GM21515 (cell line): ENCODE measurements around the gene GXYLT1.
"Not testable (repeated sequence)": the region's sequence is repeated elsewhere in the genome, so short reads cannot be mapped to it uniquely, and the experiment has no call there.

Experiments used
- ATAC-seq: cut with Tn5 transposase; IDR thresholded peaks from one replicate; pipeline ENCODE4 v1.9.1; 2021; ENCODE audit not compliant: unreplicated experiment

Gene GXYLT1, protein sequence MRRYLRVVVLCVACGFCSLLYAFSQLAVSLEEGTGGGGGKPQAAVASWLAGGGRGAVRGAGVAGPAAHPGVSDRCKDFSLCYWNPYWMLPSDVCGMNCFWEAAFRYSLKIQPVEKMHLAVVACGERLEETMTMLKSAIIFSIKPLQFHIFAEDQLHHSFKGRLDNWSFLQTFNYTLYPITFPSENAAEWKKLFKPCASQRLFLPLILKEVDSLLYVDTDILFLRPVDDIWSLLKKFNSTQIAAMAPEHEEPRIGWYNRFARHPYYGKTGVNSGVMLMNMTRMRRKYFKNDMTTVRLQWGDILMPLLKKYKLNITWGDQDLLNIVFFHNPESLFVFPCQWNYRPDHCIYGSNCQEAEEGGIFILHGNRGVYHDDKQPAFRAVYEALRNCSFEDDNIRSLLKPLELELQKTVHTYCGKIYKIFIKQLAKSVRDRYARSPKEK

DNA sequence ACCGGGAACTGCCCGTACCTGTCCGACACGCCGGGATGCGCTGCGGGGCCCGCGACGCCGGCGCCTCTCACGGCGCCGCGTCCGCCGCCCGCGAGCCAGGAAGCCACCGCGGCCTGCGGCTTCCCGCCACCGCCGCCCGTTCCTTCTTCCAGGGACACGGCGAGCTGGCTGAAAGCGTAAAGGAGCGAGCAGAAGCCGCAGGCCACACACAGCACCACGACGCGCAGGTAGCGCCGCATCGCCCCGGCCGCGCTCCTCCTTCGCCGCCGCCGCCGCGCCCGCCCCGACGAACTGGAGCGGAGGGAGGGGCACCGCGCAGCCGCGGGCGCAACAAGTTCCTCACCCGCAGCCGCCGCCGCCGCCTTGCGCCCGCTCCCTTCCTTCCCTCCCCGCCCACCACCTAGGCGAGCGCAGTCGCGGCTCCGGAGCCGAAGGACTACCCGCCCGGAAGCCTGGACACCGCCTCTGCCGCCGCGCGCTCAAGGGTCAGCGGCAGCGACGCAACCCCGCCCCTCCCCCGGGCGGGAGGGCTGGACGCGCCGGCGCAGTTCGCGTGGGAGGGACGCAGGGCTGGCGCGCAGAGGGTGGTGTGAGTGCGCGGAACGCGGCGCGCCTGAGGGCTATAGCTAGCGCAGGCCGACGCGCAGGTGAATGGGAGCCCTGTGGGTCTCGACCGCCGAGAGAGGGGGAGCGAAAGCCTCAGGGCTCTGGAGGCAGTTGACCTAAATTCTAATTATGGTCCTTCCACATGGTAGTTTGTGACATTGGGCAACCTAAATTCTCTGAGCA is at the start of gene GXYLT1:
TSS of gene GXYLT1 (minus strand) at position 467 of the 789 bp plus-strand sequence. CDS start at position 239, 228 bp downstream.
- peak; percentile 93 for ATAC-seq

DNA sequence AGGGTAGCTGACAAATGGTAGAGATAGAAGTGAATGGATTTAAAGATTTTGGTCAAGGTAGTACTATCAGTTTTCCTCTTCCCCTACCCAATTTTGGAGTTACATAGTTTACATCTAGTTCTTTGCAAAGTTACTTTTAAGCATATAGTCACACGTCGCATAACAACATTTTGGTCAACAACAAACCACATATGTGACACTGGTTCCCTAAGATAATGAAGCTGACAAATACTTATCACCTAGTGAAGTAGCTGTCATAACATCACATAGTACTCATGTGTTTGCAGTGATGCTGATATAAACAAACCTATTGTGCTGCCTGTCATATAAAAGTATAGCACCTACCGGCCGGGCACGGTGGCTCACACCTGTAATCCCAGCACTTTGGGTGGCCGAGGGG is 48.0 kb upstream of the GXYLT1 start:
- no peak for ATAC-seq

DNA sequence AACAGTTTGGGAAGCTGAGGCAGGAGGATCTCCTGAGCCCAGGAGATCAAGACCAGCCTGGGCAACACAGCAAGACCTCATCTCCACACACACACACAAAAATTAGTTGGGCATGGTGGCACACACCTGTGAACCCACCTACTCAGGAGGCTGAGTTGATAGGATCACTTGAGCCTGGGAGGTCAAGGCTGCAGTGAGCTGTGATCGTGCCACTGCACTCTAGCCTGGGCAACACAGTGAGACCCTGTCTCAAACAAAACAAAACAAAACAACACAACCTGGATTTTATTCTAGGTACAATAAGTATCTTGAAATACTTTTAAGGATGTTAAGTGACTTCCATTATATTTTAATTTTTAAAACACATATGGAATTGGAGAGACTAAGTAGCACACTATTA is 47.6 kb upstream of the GXYLT1 start:
- ATAC-seq = no peak

DNA sequence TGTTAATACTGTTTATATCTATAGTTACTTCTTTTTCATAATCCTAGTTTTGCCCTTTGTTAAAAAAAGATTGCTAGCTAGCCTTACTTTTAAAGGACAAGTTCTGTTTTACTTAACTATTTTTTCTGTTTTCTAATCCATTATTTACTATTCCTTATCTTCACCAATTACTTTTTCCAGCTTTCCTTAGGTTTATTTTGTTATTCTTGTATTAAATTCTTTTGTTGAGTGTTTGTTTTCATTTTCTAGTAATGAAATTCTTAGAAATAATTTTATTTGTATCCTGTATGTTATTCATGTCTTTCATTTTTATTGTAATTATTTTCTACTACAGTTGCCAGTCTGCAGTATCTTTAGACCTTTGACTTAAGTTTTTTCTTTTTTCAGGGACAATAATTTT is 45.7 kb upstream of the GXYLT1 start:
- no peak for ATAC-seq

DNA sequence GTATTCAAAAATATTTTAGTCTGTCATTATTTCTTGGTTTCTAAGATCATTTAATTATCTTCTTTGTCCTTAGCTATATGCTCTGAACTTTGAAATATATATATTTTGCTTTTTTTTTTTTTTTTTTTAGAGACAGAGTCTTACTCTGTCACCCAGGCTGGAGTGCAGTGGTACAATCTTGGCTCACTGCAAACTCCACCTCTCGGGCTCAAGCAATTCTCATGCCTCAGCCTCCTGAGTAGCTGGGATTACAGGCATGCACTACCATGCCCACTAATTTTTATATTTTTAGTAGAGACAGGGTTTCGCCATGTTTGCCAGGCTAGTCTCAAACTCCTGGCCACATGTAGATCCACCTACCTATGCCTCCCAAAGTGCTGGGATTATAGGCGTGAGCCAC is 43.6 kb upstream of the GXYLT1 start:
- not testable (repeated sequence) for ATAC-seq

DNA sequence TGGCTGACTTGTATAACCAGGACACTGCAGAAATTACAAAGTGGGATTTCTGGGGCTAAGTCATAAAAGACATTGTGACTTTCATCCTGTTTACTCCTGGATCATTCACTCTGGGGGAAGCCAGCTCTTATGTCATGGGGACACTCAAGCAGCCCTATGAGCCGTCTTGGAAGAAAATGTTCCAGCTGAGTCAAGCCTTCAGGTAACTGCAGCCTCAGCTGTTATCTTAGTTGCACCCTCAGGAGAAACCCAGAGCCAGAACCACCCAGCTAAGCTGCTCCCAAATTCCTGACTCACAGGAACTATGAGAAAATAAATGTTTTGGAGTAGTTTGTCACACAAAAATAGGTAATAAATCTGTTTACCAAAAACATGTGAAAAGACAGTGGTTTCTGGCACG is 43.1 kb upstream of the GXYLT1 start:
- ATAC-seq = no peak

DNA sequence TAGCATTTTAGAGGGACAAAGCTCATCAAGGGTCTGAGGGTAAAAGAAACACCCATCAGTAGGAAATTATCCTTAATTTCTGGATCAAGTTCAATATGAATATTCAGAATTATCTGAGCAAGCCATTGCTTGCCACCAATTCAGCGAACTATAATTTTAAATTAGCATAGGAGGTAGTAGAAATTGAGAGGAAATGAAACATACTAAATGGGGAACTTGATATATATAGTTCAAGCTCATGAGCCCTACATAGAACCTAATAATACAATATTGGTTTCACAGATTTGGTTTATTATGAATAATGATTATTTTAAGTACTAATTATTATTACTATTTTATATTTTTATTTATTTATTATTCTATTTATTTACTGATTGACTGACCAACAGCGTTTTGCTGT is 42.1 kb upstream of the GXYLT1 start:
- ATAC-seq = peak; percentile 69

DNA sequence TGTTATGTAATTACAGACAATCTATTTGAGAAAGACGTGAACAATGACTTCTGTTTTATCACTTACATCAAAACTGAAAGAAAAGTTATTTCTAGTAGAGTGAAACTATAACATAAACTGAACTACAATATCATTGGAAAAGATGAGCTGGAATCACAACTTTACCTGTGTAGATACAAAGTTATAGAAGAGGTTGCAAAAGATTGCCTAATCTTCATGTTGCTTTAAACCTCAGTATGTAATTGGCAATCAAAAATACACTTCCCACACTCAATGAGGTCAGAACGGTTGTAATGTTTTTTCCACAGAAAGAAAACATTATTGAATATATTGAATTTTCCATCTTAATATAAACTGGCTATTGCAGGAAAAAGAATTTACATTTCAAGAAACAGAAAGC is 37.7 kb upstream of the GXYLT1 start:
- no peak for ATAC-seq

DNA sequence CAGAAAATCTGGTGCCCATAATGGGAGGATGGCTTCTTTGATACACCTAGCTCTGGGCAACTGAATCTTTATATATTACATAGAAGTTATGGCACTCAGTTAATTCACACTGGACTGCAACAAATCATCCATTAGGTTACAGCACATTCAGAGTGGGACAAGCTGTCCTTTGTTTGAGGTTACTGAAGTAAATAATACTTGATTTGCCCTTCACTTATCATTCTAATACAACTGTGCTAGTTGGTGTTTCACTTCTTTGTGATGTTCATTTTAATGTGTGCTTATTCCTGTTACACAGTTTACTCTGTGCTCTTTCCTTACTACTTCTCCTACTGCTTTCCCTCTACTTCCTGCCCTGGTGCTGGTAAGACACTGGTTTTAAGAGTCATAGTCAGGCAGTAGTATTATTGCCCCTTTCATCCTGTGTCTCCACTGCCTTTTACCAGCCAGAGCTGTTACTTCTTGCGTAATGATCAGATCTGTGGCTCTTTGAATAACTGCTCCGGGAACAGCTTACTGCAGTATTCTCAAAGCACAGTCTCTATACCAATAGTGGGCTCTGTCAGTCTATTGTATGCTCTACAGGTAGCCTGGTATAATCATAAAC is 36.4 kb upstream of the GXYLT1 start:
- ATAC-seq = no peak

DNA sequence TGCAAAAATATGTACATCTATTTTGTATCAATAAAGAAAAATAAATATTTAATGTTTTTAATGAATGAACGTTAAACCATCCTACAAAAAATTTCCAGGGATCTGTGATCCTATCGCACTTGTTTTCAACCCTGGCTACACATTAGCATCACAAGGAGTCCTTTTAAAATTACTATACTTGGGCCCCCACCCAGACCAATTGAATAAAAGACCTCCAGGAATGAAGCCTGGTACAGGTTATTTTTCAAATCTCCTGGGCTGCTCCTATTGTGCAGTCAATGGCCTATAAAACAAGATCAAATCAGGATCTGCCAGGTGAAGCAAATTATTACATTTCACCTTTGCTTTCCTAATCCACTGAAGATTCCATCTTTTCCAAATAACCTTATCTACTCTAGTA is 33.4 kb upstream of the GXYLT1 start:
- no peak for ATAC-seq

DNA sequence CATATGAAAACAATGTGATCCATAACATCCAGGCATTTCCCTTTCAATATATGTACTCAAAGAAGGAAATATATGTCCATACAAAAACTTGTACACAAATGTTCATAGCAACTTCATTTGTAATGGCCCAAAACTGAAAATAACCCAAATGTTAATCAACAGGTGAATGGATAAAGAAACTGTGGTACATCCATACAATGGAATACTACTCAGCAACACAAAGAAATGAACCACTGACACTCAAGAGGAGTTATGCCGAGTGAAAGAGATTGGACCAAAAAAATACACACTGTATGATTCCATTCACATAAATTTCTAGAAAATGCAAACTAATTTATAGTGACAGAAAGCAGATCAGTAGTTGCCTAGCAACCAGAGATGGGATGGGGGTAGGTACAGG is 30.3 kb upstream of the GXYLT1 start:
- no peak for ATAC-seq

DNA sequence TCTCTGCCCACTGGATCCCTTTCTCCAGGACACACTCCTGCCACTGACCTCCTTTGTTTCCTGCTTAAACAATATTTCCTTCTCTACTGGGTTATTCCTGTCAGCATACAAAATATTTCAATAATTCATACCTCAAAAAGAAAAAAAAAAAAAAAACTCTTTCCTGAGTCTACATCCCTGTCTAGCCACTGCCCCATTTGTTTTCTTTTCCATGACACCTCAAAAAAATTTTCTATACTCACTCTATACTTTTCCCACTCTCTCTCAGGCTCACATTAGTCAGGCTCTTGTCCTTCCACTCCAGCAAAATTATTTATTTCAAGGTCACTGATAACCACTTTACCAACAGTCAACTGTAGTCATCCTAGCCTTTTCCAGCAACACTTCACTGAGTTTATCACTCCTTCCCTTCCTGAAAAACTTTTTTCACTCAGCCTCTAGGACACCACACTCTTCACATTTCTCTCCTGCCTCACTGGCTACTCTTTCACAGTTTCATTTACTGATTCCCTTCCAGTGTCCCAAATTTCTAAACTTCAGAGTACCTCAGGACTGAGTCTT is 29.4 kb upstream of the GXYLT1 start:
- ATAC-seq = no peak

DNA sequence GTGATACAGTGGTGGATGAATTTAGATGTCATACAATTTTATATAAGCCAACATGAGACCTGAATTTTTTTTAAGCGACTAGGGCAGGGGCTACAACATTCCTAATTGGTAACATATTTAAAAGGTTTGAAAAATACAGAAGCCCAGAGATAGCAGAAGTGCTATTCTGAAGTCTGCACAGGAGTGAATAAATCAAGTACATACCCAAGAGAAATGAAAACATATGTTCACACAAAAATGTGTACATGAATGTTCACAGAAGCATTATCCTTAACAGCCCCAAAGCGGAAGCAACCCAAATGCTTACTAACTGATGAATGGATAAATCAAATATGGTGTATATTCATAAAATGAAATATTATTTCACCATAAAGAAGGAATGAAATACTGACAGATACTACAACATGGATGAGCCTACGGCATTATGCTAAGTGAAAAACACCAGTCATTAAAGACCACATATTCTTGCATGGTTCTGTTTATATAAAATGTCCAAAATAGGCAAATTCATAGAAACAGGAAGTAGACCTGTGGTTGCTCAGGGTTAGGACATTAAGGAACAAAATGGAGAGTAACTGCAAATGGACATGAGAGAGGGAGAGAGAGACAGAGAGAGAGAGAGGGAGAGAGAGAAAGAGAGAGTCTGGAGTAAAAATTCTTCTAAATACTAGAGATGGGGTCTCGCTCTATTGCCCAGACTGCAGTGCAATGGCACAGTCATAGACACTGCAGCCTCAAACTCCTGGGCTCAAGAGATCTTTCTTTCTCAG is 28.0 kb upstream of the GXYLT1 start:
- no peak for ATAC-seq

DNA sequence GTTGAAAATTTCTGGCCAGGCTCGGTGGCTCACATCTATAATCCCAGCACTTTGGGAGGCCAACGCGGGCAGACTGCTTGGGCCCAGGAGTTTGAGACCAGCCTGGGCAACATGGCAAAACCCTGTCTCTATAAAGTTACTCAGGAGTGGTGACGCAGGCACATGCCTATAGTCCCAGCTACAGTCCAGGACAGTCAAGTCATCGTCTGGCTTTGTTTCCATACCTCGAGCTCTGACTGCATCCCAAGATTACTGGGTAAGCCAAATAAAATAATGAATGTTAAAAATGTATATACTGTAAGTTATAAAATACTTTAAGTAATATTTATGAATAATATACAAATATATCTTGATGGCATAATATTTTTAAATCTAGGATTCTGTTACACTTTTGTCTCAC is 23.0 kb upstream of the GXYLT1 start:
- ATAC-seq = no peak

DNA sequence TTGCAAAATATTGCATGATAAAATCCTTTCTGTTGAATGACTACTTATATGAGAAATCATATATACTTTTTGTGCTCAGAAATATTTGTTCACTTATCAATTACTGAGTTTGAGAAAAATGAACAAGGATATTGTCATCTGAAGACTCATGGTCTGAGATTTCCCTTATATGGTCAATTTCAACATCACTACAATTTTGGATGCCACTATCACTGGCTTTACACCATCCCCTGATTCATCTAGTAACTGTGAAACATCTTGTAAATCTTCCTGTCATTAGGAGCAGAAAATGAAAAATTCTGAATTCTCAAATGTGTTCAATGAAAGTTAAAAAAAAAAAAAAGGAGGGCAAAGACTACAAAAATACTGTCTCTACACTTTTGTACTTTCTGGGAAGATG is 21.8 kb upstream of the GXYLT1 start:
- no peak for ATAC-seq

DNA sequence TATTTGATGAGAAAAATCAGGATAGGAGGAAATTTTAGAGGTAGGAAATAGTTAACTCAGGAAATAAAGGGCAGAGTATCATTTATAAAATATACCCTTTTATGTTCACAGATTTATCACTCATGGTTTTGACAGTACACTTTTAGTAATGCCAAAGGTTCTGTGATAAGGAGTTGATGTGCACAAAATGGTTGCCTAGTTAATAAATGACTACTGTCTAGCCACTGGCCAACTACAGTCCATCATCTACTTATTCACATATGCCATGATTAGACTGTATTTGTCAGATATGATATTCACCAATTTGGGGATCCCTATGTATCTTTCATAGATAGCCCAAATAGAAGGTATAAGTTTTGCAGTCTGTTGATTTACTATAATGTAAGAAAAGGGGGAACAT is 19.2 kb upstream of the GXYLT1 start:
- no peak for ATAC-seq

DNA sequence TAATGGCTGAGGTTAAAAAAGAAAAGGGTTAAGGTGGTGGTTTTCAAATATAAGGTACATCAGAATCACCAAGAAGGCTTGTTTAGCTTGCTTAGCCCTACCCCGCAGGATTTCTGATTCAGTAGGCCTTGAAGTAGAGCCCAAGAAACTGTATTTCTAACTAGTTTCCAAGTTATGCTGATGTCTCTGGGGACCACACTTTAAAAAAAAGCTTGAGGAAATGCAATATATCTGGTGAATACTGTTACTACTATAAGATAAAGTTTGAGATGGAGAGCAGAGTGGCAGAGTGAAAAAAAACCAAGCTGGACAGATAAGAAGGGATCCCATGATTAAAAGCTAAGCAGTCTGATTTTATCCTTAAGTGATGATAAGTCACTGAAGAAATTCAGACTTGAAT is 18.3 kb upstream of the GXYLT1 start:
- ATAC-seq = no peak

DNA sequence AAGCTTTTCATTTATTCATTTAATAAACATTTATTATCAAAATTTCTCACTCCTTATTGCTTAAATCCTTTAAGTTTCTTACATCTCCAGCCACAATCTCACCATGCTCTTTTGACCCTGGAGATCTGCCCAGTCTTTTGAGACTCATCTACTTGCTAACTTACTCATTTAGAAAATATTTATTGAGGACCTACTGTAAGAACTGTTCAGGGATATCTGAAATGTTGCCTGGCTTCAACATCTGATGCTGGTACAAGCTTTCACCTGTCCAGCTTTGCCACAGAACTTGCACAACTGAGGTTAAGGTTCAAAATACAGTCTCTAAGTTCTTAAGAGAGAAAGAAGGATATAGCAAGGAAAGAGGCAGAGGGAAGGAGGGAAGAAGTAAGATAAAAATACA is 17.5 kb upstream of the GXYLT1 start:
- no peak for ATAC-seq

DNA sequence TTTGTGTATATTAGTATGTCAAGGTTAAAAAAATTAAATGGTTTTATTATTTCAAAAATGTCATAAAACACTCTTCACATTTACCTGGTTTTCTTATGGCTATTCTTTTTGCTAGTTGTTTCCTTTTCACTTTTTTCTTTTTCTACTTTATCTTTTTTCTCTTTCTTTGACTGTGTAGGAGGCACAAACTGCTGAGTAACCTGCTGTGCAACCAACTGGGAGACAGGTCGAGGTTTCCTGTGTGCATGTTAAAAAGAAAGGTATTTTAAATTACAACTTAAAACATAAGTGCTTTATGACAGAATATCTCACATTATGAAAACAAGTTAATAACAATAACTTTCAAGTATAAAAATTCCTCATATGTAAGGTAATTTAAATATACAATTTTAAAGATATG is 16.9 kb upstream of the GXYLT1 start:
- ATAC-seq = no peak

DNA sequence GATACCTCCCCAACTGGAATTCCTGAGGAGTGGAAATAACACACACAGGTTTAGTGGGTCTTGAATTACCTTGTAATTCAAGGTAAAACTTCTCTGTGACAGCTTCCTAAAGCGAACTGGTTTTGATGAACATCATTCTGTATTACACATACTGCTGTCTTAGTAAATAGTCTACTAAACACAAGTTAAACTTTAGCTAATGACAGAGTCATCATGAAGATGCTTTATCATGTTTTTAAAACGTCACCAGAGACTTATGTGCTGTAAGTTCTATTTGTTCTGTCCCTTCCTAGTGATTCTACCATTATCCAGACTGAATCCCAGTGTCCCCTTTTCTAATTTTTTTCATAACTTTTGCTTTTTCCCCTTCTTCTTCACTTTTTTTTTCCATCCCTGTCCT is 11.6 kb upstream of the GXYLT1 start:
- ATAC-seq = no peak
